Mucosa of descending colon (tissue), 3 donors: ENCODE data around the gene AGL. TPM values are rescaled to one million over a fixed set of nuclear protein-coding genes. Genes with fewer than 3 reads are reported as not detected.

ENCODE experiments used
- ATAC-seq: fragments of 200-7000 bp; cut with Tn5 transposase; one replicate; pipeline ENCODE4 v1.9.1; 2020; ENCODE audit warnings: mild to moderate bottlenecking, moderate library complexity
- DNase-seq, 3 donors: peaks; one replicate each; pipeline ENCODE4 v3.0.0-alpha.2; 2020
- H3K36me3 ChIP-seq: fragments of 200-600 bp; one replicate; pipeline ENCODE4 v1.8.0; 2021; ENCODE audit warnings: low read depth, mild to moderate bottlenecking
- H3K4me1 ChIP-seq: fragments of 200-600 bp; one replicate; pipeline ENCODE4 v1.8.0; 2021; ENCODE audit warnings: low read depth, mild to moderate bottlenecking
- H3K4me3 ChIP-seq: fragments of 200-600 bp; one replicate; pipeline ENCODE4 v1.8.0; 2021; ENCODE audit warnings: mild to moderate bottlenecking
- H3K9me3 ChIP-seq: fragments of 200-600 bp; one replicate; pipeline ENCODE4 v1.8.0; 2021; ENCODE audit warnings: mild to moderate bottlenecking
- intact Hi-C, 2 donors: fragments of 100-400 bp; cut with DNase I in 1 of 2; cut with micrococcal nuclease in 1 of 2; formaldehyde crosslinking; loops; one replicate each; pipeline versions ENCODE4 v1.11.0 to v1.11.1; 2022; cut with DNase I, micrococcal nuclease
- total RNA-seq, 3 donors: library from RNA; stranded (reverse); fragmentation: NEBNext Ultra II Directional in 2 of 3; extraction: Animal tissue kit (Norgen Biotek cat#: 25700) in 2 of 3; gene quantifications; one replicate each; pipeline versions ENCODE4 v1.2.1 to v1.2.4, GENCODE V29; 2021 to 2023
- TF ChIP-seq, protein P1 (sequence below): fragments of 200-600 bp; IDR thresholded peaks from one replicate; pipeline ENCODE4 v1.8.0; 2022; ENCODE audit warnings: antibody characterized with exemption, mild to moderate bottlenecking
- donor health status: DM: no; HTN: no; CAD: no; lungs with moderate emphysema.
- donor health status: DM: no; HTN: no; CAD: no.
- donor health status: DM: no; HTN: yes; CAD: no.

The AGL gene
- total RNA-seq, 3 donors from 2014 or later, result 24.6 to 28.2 (median 27.5) TPM

DNA sequence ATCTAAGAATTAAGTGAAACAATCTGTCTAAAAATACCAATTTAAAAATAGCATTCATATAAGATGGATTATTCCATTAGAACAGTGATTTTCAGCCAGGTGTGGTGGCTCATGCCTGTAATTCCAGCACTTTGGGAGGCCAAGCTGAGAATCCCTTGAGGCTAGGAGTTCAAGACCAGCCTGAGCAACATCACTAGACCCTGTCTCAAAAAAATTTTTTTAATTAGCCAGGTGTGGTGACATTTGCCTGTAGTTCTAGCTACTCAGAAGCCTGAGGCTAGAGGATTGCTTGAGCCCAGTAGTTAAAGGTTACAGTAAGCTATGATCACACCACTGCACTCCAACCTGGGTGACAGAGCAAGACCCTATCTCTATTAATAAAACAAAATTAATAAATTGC lies 84.6 kb downstream of the AGL start:
- Histone ChIP-seq H3K9me3 (no peaks in the 10 kb centered on the region), H3K4me1 (no peaks in the 10 kb centered on the region), H3K4me3 (no peak overlapping the region), H3K36me3 (no peaks in the 10 kb centered on the region)
- intact Hi-C loops, result no loop called here
- ATAC-seq (no peak), DNase-seq (no peak)
- TF ChIP-seq, protein P1, sequence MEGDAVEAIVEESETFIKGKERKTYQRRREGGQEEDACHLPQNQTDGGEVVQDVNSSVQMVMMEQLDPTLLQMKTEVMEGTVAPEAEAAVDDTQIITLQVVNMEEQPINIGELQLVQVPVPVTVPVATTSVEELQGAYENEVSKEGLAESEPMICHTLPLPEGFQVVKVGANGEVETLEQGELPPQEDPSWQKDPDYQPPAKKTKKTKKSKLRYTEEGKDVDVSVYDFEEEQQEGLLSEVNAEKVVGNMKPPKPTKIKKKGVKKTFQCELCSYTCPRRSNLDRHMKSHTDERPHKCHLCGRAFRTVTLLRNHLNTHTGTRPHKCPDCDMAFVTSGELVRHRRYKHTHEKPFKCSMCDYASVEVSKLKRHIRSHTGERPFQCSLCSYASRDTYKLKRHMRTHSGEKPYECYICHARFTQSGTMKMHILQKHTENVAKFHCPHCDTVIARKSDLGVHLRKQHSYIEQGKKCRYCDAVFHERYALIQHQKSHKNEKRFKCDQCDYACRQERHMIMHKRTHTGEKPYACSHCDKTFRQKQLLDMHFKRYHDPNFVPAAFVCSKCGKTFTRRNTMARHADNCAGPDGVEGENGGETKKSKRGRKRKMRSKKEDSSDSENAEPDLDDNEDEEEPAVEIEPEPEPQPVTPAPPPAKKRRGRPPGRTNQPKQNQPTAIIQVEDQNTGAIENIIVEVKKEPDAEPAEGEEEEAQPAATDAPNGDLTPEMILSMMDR, result no peak

DNA sequence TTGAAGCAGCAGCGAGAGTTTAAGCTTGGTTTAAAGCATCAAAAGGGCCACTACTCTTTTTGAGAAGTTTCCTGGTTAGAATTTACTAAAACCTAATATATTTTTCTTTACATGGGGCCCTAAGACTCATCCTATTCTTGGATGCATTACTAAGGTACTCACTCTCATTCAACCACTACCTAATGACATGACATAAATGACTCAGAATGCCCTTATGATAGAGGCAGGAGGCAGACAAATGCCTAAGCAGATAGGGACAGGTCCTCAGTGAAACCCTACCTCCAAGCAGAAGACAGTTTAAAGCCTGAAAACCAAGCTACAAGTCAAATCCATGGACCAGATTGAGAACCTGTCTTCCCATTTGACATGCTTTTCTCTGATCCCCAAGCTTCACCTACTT lies 85.4 kb downstream of the AGL start:
- TF ChIP-seq, protein P1, result no peak
- ATAC-seq, result no peak
- H3K4me3 ChIP-seq, result no peak overlapping the region
- no peak for DNase-seq
- H3K36me3 ChIP-seq, result no peaks in the 10 kb centered on the region
- intact Hi-C loops, result no loop called here
- H3K4me1 ChIP-seq, result no peaks in the 10 kb centered on the region
- no peaks in the 10 kb centered on the region for H3K9me3 ChIP-seq

DNA sequence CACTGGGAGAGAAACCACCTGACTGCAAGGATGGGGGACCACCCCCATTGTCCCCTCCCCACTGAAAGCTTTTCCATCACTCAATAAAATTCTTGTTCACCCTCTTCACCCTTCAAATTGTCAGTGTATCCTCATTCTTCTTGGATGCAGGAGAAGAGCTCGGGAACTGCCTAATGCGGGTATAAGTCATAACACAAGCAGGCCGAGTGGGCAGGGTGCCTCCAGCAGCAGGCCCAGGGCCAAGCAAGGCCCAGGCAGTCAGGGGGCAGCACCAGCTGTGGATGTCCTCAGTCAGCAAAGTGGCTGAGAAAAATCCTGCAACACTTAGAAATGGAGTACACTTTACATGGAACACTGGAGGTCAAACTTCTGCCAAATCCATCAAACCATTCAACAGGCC lies 85.9 kb downstream of the AGL start:
- ATAC-seq (no peak), DNase-seq (no peak)
- TF ChIP-seq, protein P1, result no peak
- Histone ChIP-seq H3K4me1 (no peaks in the 10 kb centered on the region), H3K36me3 (no peaks in the 10 kb centered on the region), H3K9me3 (no peaks in the 10 kb centered on the region), H3K4me3 (no peak overlapping the region)
- intact Hi-C loops, result no loop called here

DNA sequence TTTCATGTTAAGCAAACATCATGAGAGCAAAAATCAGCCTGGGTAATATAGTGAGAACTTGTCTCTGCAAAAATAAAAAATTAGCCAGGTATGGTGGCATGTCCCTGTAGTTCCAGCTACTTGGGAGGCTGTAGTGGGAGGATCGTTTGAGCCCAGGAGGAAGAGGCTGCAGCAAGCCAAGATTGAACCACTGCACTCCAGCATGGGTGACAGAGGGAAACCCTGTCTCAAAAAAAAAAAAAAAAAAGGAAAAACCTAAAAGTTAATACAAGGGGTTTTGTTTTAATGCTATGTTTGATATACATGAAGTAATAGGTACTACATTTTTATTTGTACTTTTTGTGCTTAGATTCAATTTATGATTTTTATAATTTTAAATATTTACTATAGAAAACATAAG lies 92.6 kb downstream of the AGL start:
- TF ChIP-seq, protein P1, result no peak
- H3K9me3 ChIP-seq, result no peaks in the 10 kb centered on the region
- no peak overlapping the region for H3K4me3 ChIP-seq
- no peak for ATAC-seq
- intact Hi-C loops, result no loop called here
- DNase-seq, result no peak
- no peaks in the 10 kb centered on the region for H3K36me3 ChIP-seq
- no peaks in the 10 kb centered on the region for H3K4me1 ChIP-seq

DNA sequence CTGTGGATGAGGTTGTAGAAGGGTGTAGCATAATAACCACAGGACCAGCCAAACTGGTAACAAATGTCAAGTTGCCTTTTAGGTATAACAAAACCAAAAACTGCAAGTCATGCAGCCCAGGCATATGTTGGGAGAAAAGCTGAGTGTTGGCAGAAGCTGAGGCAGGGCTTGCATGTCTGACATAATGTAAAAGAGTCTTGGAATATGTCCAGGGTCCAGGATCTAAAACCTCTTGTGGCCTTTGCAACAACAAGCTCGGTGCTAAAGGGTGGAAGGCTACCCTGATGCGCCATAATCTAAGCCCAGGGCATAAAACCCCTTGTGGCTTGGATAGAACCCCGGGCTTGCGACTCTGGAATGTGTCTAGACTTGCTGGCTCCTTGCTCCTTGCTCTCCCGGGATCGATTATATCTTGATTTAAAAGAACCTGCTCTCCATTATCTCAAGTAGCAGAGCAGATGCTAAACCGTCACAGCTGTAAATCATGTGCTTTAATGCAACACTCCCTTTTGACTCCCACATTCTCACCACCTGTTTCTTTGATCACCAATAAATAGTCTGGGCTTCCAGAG lies 93.1 kb downstream of the AGL start:
- DNase-seq, result no peak
- Histone ChIP-seq H3K4me3 (no peak overlapping the region), H3K9me3 (no peaks in the 10 kb centered on the region), H3K36me3 (no peaks in the 10 kb centered on the region), H3K4me1 (no peaks in the 10 kb centered on the region)
- intact Hi-C loops, result no loop called here
- TF ChIP-seq, protein P1, result no peak
- no peak for ATAC-seq

DNA sequence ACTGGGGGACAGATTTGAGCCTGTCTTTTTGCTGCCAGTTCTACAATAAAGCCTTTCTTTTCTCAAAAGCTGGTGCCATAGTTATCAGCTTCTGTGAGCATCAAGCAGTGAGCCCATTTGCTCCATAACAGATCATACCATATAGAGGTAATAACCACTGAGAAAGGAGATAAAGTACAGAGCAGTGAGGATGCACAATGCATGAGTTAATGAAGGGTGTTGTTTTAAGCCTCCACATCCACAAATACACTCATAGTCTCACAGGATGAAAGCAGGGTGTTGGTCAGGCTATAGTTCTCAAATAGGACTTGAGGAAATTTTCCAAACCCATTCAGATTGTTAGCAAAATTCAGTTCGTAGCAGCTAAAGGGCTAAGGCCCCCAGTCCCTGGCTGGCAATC lies 94.0 kb downstream of the AGL start:
- H3K9me3 ChIP-seq, result no peaks in the 10 kb centered on the region
- TF ChIP-seq, protein P1, result no peak
- intact Hi-C loops, result no loop called here
- H3K4me1 ChIP-seq, result no peaks in the 10 kb centered on the region
- H3K4me3 ChIP-seq, result no peak overlapping the region
- no peak for DNase-seq
- no peaks in the 10 kb centered on the region for H3K36me3 ChIP-seq
- ATAC-seq, result no peak
